ENCODE results near the gene SMARCA5. TPM values are rescaled to one million over a fixed set of nuclear protein-coding genes. Genes with fewer than 3 reads are reported as not detected.

SMARCA5 gene, protein sequence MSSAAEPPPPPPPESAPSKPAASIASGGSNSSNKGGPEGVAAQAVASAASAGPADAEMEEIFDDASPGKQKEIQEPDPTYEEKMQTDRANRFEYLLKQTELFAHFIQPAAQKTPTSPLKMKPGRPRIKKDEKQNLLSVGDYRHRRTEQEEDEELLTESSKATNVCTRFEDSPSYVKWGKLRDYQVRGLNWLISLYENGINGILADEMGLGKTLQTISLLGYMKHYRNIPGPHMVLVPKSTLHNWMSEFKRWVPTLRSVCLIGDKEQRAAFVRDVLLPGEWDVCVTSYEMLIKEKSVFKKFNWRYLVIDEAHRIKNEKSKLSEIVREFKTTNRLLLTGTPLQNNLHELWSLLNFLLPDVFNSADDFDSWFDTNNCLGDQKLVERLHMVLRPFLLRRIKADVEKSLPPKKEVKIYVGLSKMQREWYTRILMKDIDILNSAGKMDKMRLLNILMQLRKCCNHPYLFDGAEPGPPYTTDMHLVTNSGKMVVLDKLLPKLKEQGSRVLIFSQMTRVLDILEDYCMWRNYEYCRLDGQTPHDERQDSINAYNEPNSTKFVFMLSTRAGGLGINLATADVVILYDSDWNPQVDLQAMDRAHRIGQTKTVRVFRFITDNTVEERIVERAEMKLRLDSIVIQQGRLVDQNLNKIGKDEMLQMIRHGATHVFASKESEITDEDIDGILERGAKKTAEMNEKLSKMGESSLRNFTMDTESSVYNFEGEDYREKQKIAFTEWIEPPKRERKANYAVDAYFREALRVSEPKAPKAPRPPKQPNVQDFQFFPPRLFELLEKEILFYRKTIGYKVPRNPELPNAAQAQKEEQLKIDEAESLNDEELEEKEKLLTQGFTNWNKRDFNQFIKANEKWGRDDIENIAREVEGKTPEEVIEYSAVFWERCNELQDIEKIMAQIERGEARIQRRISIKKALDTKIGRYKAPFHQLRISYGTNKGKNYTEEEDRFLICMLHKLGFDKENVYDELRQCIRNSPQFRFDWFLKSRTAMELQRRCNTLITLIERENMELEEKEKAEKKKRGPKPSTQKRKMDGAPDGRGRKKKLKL
- total RNA-seq (2021) (77.1 and 77.6 TPM in 2 replicates), Bru-seq, nascent RNA (percentile 96 among the genes with signal in this experiment), BruChase-seq, experiment 1, labeled RNA remaining after a 2-hour chase (percentile 94 among the genes with signal in this experiment), BruChase-seq, experiment 2, labeled RNA remaining after a 6-hour chase (percentile 97 among the genes with signal in this experiment)
- long read RNA-seq, full-length matches to known transcripts, result 463 of 512 reads
- long read RNA-seq, partial matches to known transcripts, result 31 of 512 reads
- long read RNA-seq, other reads (novel, unspliced or antisense), result 18 of 512 reads

- peaks cover 13% of the 10 kb centered on the region for H3K4me1 ChIP-seq (ENCODE audit: insufficient read depth, low read length, poor library complexity, severe bottlenecking)
- peak within 1 kb of the TSS; percentile 93 for H3K27ac ChIP-seq (ENCODE audit: low read depth, low read length, poor library complexity, severe bottlenecking)
- peak; percentile 99 for DNase-seq (ENCODE audit: low spot score)
- intact Hi-C loops (cut with micrococcal nuclease; ENCODE audit: unreplicated experiment), result no loop called here
- H3K4me3 ChIP-seq (ENCODE audit: low read depth, low read length, poor library complexity, severe bottlenecking), result peak within 1 kb of the TSS; percentile 90
- ChIA-PET CTCF (interaction anchor here (0.7 kb wide), 1 partner anchor 111 kb away, joined by 12 read pairs; no protein-coding TSS in a partner anchor), POLR2A (ENCODE audit: low non-redundant PET) (no interaction called here)
- peaks cover 24% of the 10 kb centered on the region for H3K36me3 ChIP-seq (ENCODE audit: insufficient read depth, low read length, poor library complexity, severe bottlenecking)
- no TSS peak for BruUV-seq (replicated peaks)
- H3K27me3 ChIP-seq (replicated peaks; ENCODE audit: insufficient read depth, low read depth, low read length, poor library complexity), result peaks cover 8% of the 10 kb centered on the region
- TF ChIP-seq EZH2 (IDR thresholded peaks at IDR 0.05; ENCODE audit: borderline replicate concordance, low read depth, low read length, poor library complexity, severe bottlenecking) (no peak), CTCF (conservative IDR thresholded peaks at IDR 0.05; ENCODE audit: low read depth, low read length) (no peak)
- no peaks in the 10 kb centered on the region for H3K9me3 ChIP-seq (ENCODE audit: low read depth, low read length, poor library complexity, severe bottlenecking)
These were observed at the start of gene SMARCA5 for GRCh38 chr4:143513314-143514168. SMARCA5 (plus strand) TSS chr4:143513702; CDS start chr4:143513925, 223 bp downstream.

DNA sequence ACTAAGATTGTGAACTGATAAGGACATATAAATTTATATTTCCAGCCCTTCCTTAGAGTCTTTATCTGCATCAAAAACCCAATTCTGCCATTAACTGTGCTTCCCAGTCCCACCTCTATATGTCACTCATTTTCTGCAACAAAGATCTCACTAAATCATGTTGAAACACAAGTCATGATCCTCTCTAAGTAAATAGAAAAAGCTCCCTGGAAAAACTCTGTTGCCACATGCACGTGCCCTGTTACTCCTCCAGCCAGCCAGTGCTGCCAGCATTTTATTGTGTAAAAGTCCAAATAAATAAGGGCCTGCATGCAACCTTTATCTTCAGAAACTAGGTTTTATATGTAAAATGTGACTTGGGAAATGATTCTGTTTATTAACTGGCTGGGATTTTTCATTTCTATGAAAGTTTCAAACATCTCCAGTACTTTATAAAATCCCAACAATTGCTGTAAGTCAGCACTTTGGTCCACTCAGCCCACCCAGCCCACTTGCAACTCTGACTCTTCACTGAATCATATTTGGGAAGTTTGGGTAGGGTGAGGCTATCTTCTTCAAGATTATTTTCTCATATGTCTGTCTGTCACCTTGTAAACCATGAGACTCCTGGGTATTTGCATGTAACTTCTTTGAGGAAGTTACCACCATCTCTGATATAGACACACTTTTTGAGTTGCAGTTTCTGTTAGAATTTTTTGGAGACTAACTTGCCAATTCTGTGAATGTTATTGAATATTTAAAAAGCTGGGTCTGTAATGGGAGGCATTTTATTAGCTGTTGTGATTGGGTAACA lies 40.0 kb upstream of the SMARCA5 start:
- H3K27me3 ChIP-seq (replicated peaks; ENCODE audit: insufficient read depth, low read depth, low read length, poor library complexity), result no peaks in the 10 kb centered on the region
- TF ChIP-seq CTCF (conservative IDR thresholded peaks at IDR 0.05; ENCODE audit: low read depth, low read length) (no peak), EZH2 (IDR thresholded peaks at IDR 0.05; ENCODE audit: borderline replicate concordance, low read depth, low read length, poor library complexity, severe bottlenecking) (no peak)
- no peak for DNase-seq (ENCODE audit: low spot score)
- no peak overlapping the region for H3K4me3 ChIP-seq (ENCODE audit: low read depth, low read length, poor library complexity, severe bottlenecking)
- H3K36me3 ChIP-seq (ENCODE audit: insufficient read depth, low read length, poor library complexity, severe bottlenecking), result no peaks in the 10 kb centered on the region
- H3K9me3 ChIP-seq (ENCODE audit: low read depth, low read length, poor library complexity, severe bottlenecking), result no peaks in the 10 kb centered on the region
- H3K27ac ChIP-seq (ENCODE audit: low read depth, low read length, poor library complexity, severe bottlenecking), result no peak overlapping the region
- ChIA-PET POLR2A (ENCODE audit: low non-redundant PET) (no interaction called here), CTCF (no interaction called here)
- intact Hi-C loops (cut with micrococcal nuclease; ENCODE audit: unreplicated experiment), result loop anchor here (5.0 kb wide), 1 partner anchor 76 kb away; no protein-coding TSS in a partner anchor
- no peaks in the 10 kb centered on the region for H3K4me1 ChIP-seq (ENCODE audit: insufficient read depth, low read length, poor library complexity, severe bottlenecking)
- no TSS peak for BruUV-seq (replicated peaks)

Data from A673 (cell line).